ENCODE data around the gene SH3GL3. TPM values are rescaled to one million over a fixed set of nuclear protein-coding genes. Genes with fewer than 3 reads are reported as not detected.
A peak's percentile ranks its signal among the peaks of the same experiment; 100 is the strongest.

SH3GL3 gene
- total and polyA plus RNA-seq, 2 of the 13 experiments (the other 11 are each of a cell fraction or from before 2014, with no cell fraction given) = not detected

- ATAC-seq (no peak), FAIRE-seq (no peak), DNase-seq (ENCODE audit: low spot score) (no peak)
- H3K4me2 ChIP-seq (ENCODE audit: low read depth, low read length) = no peak overlapping the region
- H3K27me3 ChIP-seq (ENCODE audit: control insufficient read depth in 1 of 2, insufficient read depth in 2 of 2, low read length in 2 of 2) = peaks cover 2 to 8% of the 10 kb centered on the region in 2 experiments; a peak in 1 of 5 replicates
- in situ Hi-C loops (cut with HindIII; ENCODE audit: extremely low pct_ligation_motif_present, low pct_unique_long_range_greater_than_20kb) (no loop called here), intact Hi-C loops (cut with micrococcal nuclease; ENCODE audit: unreplicated experiment) (no loop called here)
- H2AFZ ChIP-seq (ENCODE audit: low read length) = no peak overlapping the region
- H3K9ac ChIP-seq (ENCODE audit: insufficient read depth, low read depth, low read length) = no peak overlapping the region
- H3K4me3 ChIP-seq (replicated peaks in 1 of 3; ENCODE audit: insufficient read depth in 1 of 3, low read depth in 2 of 3, low read length in 3 of 3) = no peak overlapping the region
- no TSS peak for BruUV-seq (replicated peaks)
- H3K9me3 ChIP-seq (ENCODE audit: low read length) = no peaks in the 10 kb centered on the region
- POLR2A ChIA-PET = no interaction called here
- no peaks in the 10 kb centered on the region for H3K36me3 ChIP-seq (replicated peaks in 1 of 2; ENCODE audit: control insufficient read depth in 1 of 2, insufficient read depth in 2 of 2, low read length in 2 of 2)
- H4K20me1 ChIP-seq (ENCODE audit: insufficient read depth, low read length) = no peaks in the 10 kb centered on the region
- CTCF ChIA-PET (ENCODE audit: low intra/inter-chr PET ratio, low total read pairs) = no interaction called here
- H3K79me2 ChIP-seq (ENCODE audit: insufficient read depth, low read length) = no peaks in the 10 kb centered on the region
- 13% methylated on average over 5 of the region's 5 CpGs for WGBS (ENCODE audit: low lambda C conversion rate)
- no peak for TF ChIP-seq PCBP1 (IDR thresholded peaks at IDR 0.05; ENCODE audit: borderline replicate concordance, low read depth, low read length)
- peak; percentile 85 for TF ChIP-seq LCORL (IDR thresholded peaks at IDR 0.05)
- no peak for TF ChIP-seq LCORL (CRISPR knock-in tag; IDR thresholded peaks at IDR 0.05)
- H3K4me1 ChIP-seq (ENCODE audit: insufficient read depth, low read length) = no peaks in the 10 kb centered on the region
- no peak overlapping the region for H3K27ac ChIP-seq (ENCODE audit: extremely low read length, insufficient read depth, low read length)
These were observed 3.9 kb upstream of the SH3GL3 start for GRCh38 chr15:83443076-83443847.

- Histone ChIP-seq H3K4me3 (replicated peaks in 1 of 3; ENCODE audit: insufficient read depth in 1 of 3, low read depth in 2 of 3, low read length in 3 of 3) (no peak overlapping the region), H3K36me3 (replicated peaks in 1 of 2; ENCODE audit: control insufficient read depth in 1 of 2, insufficient read depth in 2 of 2, low read length in 2 of 2) (no peaks in the 10 kb centered on the region), H2AFZ (ENCODE audit: low read length) (no peak overlapping the region), H3K27me3 (ENCODE audit: control insufficient read depth in 1 of 2, insufficient read depth in 2 of 2, low read length in 2 of 2) (peaks cover 2 to 13% of the 10 kb centered on the region in 2 experiments; a peak in 2 of 5 replicates), H3K79me2 (ENCODE audit: insufficient read depth, low read length) (no peaks in the 10 kb centered on the region), H3K9ac (ENCODE audit: insufficient read depth, low read depth, low read length) (no peak overlapping the region), H3K4me1 (ENCODE audit: insufficient read depth, low read length) (no peaks in the 10 kb centered on the region), H3K27ac (ENCODE audit: extremely low read length, insufficient read depth, low read length) (no peak overlapping the region), H3K9me3 (ENCODE audit: low read length) (no peaks in the 10 kb centered on the region), H4K20me1 (ENCODE audit: insufficient read depth, low read length) (no peaks in the 10 kb centered on the region), H3K4me2 (ENCODE audit: low read depth, low read length) (no peak overlapping the region)
- CTCF ChIA-PET (ENCODE audit: low intra/inter-chr PET ratio, low total read pairs) = no interaction called here
- in situ Hi-C loops (cut with HindIII; ENCODE audit: extremely low pct_ligation_motif_present, low pct_unique_long_range_greater_than_20kb) (no loop called here), intact Hi-C loops (cut with micrococcal nuclease; ENCODE audit: unreplicated experiment) (no loop called here)
- POLR2A ChIA-PET = no interaction called here
- no peak for ATAC-seq
- FAIRE-seq = no peak
- BruUV-seq (replicated peaks) = no TSS peak
- no peak for DNase-seq (ENCODE audit: low spot score)
- TF ChIP-seq ZNF260 (CRISPR knock-in tag; IDR thresholded peaks at IDR 0.05; ENCODE audit: borderline replicate concordance, low read depth) = no peak
- no peak for TF ChIP-seq AKAP8 (CRISPR knock-in tag; IDR thresholded peaks at IDR 0.05)
- TF ChIP-seq RARG (CRISPR knock-in tag; IDR thresholded peaks at IDR 0.05; ENCODE audit: low read depth) = no peak
- TF ChIP-seq ETV6 (CRISPR knock-in tag; conservative IDR thresholded peaks at IDR 0.05) = no peak
- no peak for TF ChIP-seq MLX (CRISPR knock-in tag; IDR thresholded peaks at IDR 0.05)
- TF ChIP-seq ZNF674 (CRISPR knock-in tag; IDR thresholded peaks at IDR 0.05; ENCODE audit: low read depth) = no peak
- TF ChIP-seq ESRRA (CRISPR knock-in tag; IDR thresholded peaks at IDR 0.05; ENCODE audit: low read depth) = no peak
- TF ChIP-seq KDM2A (CRISPR knock-in tag; IDR thresholded peaks at IDR 0.05; ENCODE audit: borderline replicate concordance, low read depth) = no peak
- TF ChIP-seq AGO2 (optimal IDR thresholded peaks at IDR 0.05; ENCODE audit: low read depth, low read length) = no peak
- TF ChIP-seq SMYD3 (CRISPR knock-in tag; IDR thresholded peaks at IDR 0.05) = no peak
These were observed 2.2 kb upstream of the SH3GL3 start for GRCh38 chr15:83444936-83445335.

Measured in HepG2 (cell line).